H9 (cell line): ENCODE results near the gene AGMAT. TPM values are rescaled to one million over a fixed set of nuclear protein-coding genes. Genes with fewer than 3 reads are reported as not detected.

Experiments
- DNase-seq: peaks from one replicate; pipeline ENCODE4 v3.0.0-alpha.2; 2017
- H2AFZ ChIP-seq: one replicate; pipeline ENCODE4 v1.6.1; 2013; ENCODE audit warnings: mild to moderate bottlenecking, low read length, control low read depth, moderate library complexity
- H2AK5ac ChIP-seq: 2 replicates; pipeline ENCODE4 v1.6.1; 2013; ENCODE audit warnings: low read length, control low read depth, mixed read lengths; ENCODE audit not compliant: insufficient read length
- H2BK120ac ChIP-seq: one replicate; pipeline ENCODE4 v1.6.1; 2013; ENCODE audit warnings: low read depth, mild to moderate bottlenecking, low read length, control low read depth, inconsistent platforms; ENCODE audit not compliant: poor library complexity, severe bottlenecking
- H2BK12ac ChIP-seq: 2 replicates; pipeline ENCODE4 v1.6.1; 2013; ENCODE audit warnings: low read length, control low read depth, mixed read lengths, low read depth; ENCODE audit not compliant: insufficient read length
- H2BK15ac ChIP-seq: 2 replicates; pipeline ENCODE4 v1.6.1; 2013; ENCODE audit warnings: low read depth, low read length, control low read depth
- H2BK20ac ChIP-seq: one replicate; pipeline ENCODE4 v1.6.1; 2013; ENCODE audit warnings: low read depth, mild to moderate bottlenecking, low read length, control low read depth, inconsistent platforms; ENCODE audit not compliant: poor library complexity, severe bottlenecking
- H2BK5ac ChIP-seq: 2 replicates; pipeline ENCODE4 v1.6.1; 2013; ENCODE audit warnings: low read length, control low read depth, mixed read lengths; ENCODE audit not compliant: insufficient read length
- H3K14ac ChIP-seq: 2 replicates; pipeline ENCODE4 v1.6.1; 2013; ENCODE audit warnings: low read length, control low read depth; ENCODE audit not compliant: insufficient read depth
- H3K18ac ChIP-seq: 2 replicates; pipeline ENCODE4 v1.6.1; 2013; ENCODE audit warnings: low read depth, mild to moderate bottlenecking, mixed read lengths, low read length, control low read depth; ENCODE audit not compliant: insufficient read length
- H3K23ac ChIP-seq: 2 replicates; pipeline ENCODE4 v1.6.1; 2013; ENCODE audit warnings: low read length, control low read depth, mixed read lengths, low read depth; ENCODE audit not compliant: insufficient read length
- H3K23me2 ChIP-seq: 2 replicates; pipeline ENCODE4 v1.6.1; 2013; ENCODE audit warnings: low read depth, mild to moderate bottlenecking, mixed read lengths, low read length, control low read depth; ENCODE audit not compliant: insufficient read length, poor library complexity, severe bottlenecking
- H3K27ac ChIP-seq: 2 replicates; pipeline ENCODE4 v1.5.1; 2013; ENCODE audit warnings: low read length, control low read depth, mixed read lengths, low read depth; ENCODE audit not compliant: insufficient read length
- H3K27me3 ChIP-seq: 2 replicates; pipeline ENCODE4 v1.6.1; 2013; ENCODE audit warnings: low read length, control low read depth, inconsistent platforms; ENCODE audit not compliant: insufficient read depth
- H3K4ac ChIP-seq: 2 replicates; pipeline ENCODE4 v1.6.1; 2013; ENCODE audit warnings: low read depth, mild to moderate bottlenecking, control low read depth, inconsistent platforms, low read length, moderate library complexity
- H3K4me1 ChIP-seq: 2 replicates; pipeline ENCODE4 v1.6.1; 2013; ENCODE audit warnings: low read length, control low read depth, inconsistent platforms; ENCODE audit not compliant: insufficient read depth
- H3K4me2 ChIP-seq: 2 replicates; pipeline ENCODE4 v1.6.1; 2013; ENCODE audit warnings: low read length, control low read depth, mixed read lengths; ENCODE audit not compliant: insufficient read length, insufficient read depth
- H3K56ac ChIP-seq: 2 replicates; pipeline ENCODE4 v1.6.1; 2013; ENCODE audit warnings: low read depth, mild to moderate bottlenecking, mixed read lengths, low read length, control low read depth; ENCODE audit not compliant: insufficient read length
- H3K79me1 ChIP-seq: 2 replicates; pipeline ENCODE4 v1.6.1; 2013; ENCODE audit warnings: low read depth, mild to moderate bottlenecking, moderate library complexity, low read length, control low read depth, inconsistent platforms; ENCODE audit not compliant: insufficient read depth, poor library complexity, severe bottlenecking
- H3K79me2 ChIP-seq: 2 replicates; pipeline ENCODE4 v1.6.1; 2013; ENCODE audit warnings: low read length, control low read depth, inconsistent platforms; ENCODE audit not compliant: insufficient read depth
- H3K9ac ChIP-seq: 2 replicates; pipeline ENCODE4 v1.6.1; 2013; ENCODE audit warnings: low read length, control low read depth, mixed read lengths; ENCODE audit not compliant: insufficient read length; ENCODE audit errors: extremely low read depth
- H3K9me3 ChIP-seq: one replicate; pipeline ENCODE4 v1.6.1; 2013; ENCODE audit warnings: low read depth, low read length, inconsistent platforms; ENCODE audit not compliant: control insufficient read depth
- H3T11ph ChIP-seq: one replicate; pipeline ENCODE4 v1.6.1; 2013; ENCODE audit warnings: mild to moderate bottlenecking, low read length, control low read depth, inconsistent platforms
- H4K20me1 ChIP-seq: one replicate; pipeline ENCODE4 v1.6.1; 2013; ENCODE audit not compliant: control insufficient read depth, insufficient read length, insufficient read depth
- H4K5ac ChIP-seq: 2 replicates; pipeline ENCODE4 v1.6.1; 2013; ENCODE audit warnings: low read depth, mild to moderate bottlenecking, mixed read lengths, low read length, control low read depth; ENCODE audit not compliant: insufficient read length
- H4K8ac ChIP-seq: replicated peaks from 2 replicates; pipeline ENCODE4 v1.6.1; 2013; ENCODE audit warnings: low read length, control low read depth, mixed read lengths, low read depth; ENCODE audit not compliant: insufficient read length
- H4K91ac ChIP-seq: 2 replicates; pipeline ENCODE4 v1.6.1; 2013; ENCODE audit warnings: low read depth, mild to moderate bottlenecking, moderate library complexity, mixed read lengths, low read length, control low read depth; ENCODE audit not compliant: insufficient read length
- H3K27ac Mint-ChIP-seq, 3 experiments: 2 replicates in 2 of 3; 3 replicates in 1 of 3; pipeline ENCODE4 v1.8.0; 2020 to 2021; ENCODE audit warnings: mixed read lengths in 3 of 3, mild to moderate bottlenecking in 1 of 3, moderate library complexity in 1 of 3
- H3K27me3 Mint-ChIP-seq: 2 replicates; pipeline ENCODE4 v1.8.0; 2021; ENCODE audit warnings: low read depth, mild to moderate bottlenecking, moderate library complexity, mixed read lengths
- H3K36me3 Mint-ChIP-seq, 3 experiments: 2 replicates in 2 of 3; 3 replicates in 1 of 3; pipeline ENCODE4 v1.8.0; 2020 to 2021; ENCODE audit warnings: low read depth in 3 of 3, mixed read lengths in 3 of 3; ENCODE audit not compliant: insufficient read depth in 1 of 3
- H3K4me1 Mint-ChIP-seq, 2 experiments: 2 replicates each; pipeline ENCODE4 v1.8.0; 2020; ENCODE audit warnings: mixed read lengths in 2 of 2
- H3K4me3 Mint-ChIP-seq, 2 experiments: 2 replicates in 1 of 2; 3 replicates in 1 of 2; pipeline ENCODE4 v1.8.0; 2020 to 2021; ENCODE audit warnings: mild to moderate bottlenecking in 2 of 2, mixed read lengths in 2 of 2, moderate library complexity in 1 of 2
- H3K9me3 Mint-ChIP-seq, 2 experiments: 2 replicates in 1 of 2; 3 replicates in 1 of 2; pipeline ENCODE4 v1.8.0; 2020; ENCODE audit warnings: mild to moderate bottlenecking in 2 of 2, mixed read lengths in 2 of 2, moderate library complexity in 1 of 2
- WGBS: extraction: QIAGEN DNeasy Blood & Tissue Kit; methylation state at CpG from one replicate; pipeline ENCODE4 v1.1.7; 2013; ENCODE audit warnings: missing lambda C conversion rate, low lambda C conversion rate, mixed read lengths; ENCODE audit not compliant: insufficient read length; ENCODE audit errors: extremely low coverage; 5-methylcytosine and 5-hydroxymethylcytosine counted together
- total RNA-seq: library from RNA; stranded (reverse); gene quantifications from 2 replicates; pipeline ENCODE4 v1.2.1, GENCODE V29; 2021
- TF ChIP-seq, protein P1 (sequence below): fragments of 200-600 bp; sonication (generic); conservative IDR thresholded peaks from 3 replicates; pipeline ENCODE4 v1.8.0; 2021; ENCODE audit warnings: antibody characterized with exemption, mild to moderate bottlenecking

Gene AGMAT
- total RNA-seq, 1 experiment from 2014 or later = 4.0 TPM

GRCh38 chr1:15618655-15619525, 34.0 kb upstream of the AGMAT start:
- no CpG with 5 or more reads among the region's 26 CpGs for WGBS
- Histone ChIP-seq H3K27me3 (no peaks in the 10 kb centered on the region), H3K4me1 (peaks cover 4% of the 10 kb centered on the region), H4K20me1 (no peaks in the 10 kb centered on the region), H3K9me3 (no peaks in the 10 kb centered on the region), H3K79me2 (peaks cover 38% of the 10 kb centered on the region; the same call in 1 of the 2 replicates), H4K8ac (no peak overlapping the region), H2BK12ac (no peak overlapping the region), H3K56ac (no peak overlapping the region), H3K9ac (peak overlapping the region; percentile 74), H3K18ac (no peak overlapping the region), H3T11ph (no peak overlapping the region), H3K23me2 (peaks cover 6% of the 10 kb centered on the region), H3K23ac (no peak overlapping the region), H2AK5ac (no peak overlapping the region), H4K5ac (no peak overlapping the region), H3K79me1 (no peaks in the 10 kb centered on the region), H3K4me2 (peak overlapping the region; percentile 83), H4K91ac (no peak overlapping the region), H3K27ac (no peak overlapping the region), H2BK120ac (no peak overlapping the region), H3K14ac (no peak overlapping the region), H2BK5ac (no peak overlapping the region), H2AFZ (no peak overlapping the region), H2BK20ac (no peak overlapping the region), H2BK15ac (no peak overlapping the region), H3K4ac (no peak overlapping the region)
- Mint-ChIP-seq H3K36me3 (peaks cover 0 to 3% (median 2%) of the 10 kb centered on the region in 3 experiments; a peak in 4 of 7 replicates), H3K27ac (peak overlapping the region; percentile 74 to 80 (median 79); a peak in 4 of 7 replicates), H3K9me3 (no peaks in the 10 kb centered on the region), H3K27me3 (no peaks in the 10 kb centered on the region), H3K4me3 (peak overlapping the region; percentile 88 to 98), H3K4me1 (peaks cover 19 to 25% of the 10 kb centered on the region in 2 experiments)
- no peak for DNase-seq
- TF ChIP-seq, protein P1, sequence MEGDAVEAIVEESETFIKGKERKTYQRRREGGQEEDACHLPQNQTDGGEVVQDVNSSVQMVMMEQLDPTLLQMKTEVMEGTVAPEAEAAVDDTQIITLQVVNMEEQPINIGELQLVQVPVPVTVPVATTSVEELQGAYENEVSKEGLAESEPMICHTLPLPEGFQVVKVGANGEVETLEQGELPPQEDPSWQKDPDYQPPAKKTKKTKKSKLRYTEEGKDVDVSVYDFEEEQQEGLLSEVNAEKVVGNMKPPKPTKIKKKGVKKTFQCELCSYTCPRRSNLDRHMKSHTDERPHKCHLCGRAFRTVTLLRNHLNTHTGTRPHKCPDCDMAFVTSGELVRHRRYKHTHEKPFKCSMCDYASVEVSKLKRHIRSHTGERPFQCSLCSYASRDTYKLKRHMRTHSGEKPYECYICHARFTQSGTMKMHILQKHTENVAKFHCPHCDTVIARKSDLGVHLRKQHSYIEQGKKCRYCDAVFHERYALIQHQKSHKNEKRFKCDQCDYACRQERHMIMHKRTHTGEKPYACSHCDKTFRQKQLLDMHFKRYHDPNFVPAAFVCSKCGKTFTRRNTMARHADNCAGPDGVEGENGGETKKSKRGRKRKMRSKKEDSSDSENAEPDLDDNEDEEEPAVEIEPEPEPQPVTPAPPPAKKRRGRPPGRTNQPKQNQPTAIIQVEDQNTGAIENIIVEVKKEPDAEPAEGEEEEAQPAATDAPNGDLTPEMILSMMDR = no peak
